OCI-LY1 (cell line): ENCODE data around the gene SGPL1.

Experiments used
- CTCF ChIP-seq: fragments of 200-600 bp; sonication (generic), shearing (Covaris generic); IDR thresholded peaks from 2 replicates; pipeline ENCODE4 v1.5.1; 2017; ENCODE audit warnings: mild to moderate bottlenecking, antibody characterized with exemption, low read length, moderate library complexity, mixed read lengths
- EZH2 ChIP-seq: fragments of 200-600 bp; sonication (generic), shearing (Covaris generic); IDR thresholded peaks from 2 replicates; pipeline ENCODE4 v1.8.0; 2017; ENCODE audit warnings: borderline replicate concordance, mixed run types, mild to moderate bottlenecking, antibody characterized with exemption, low read length, moderate library complexity, mixed read lengths

GRCh38 chr10:70925377-70926225, 109.9 kb downstream of the SGPL1 start:
- TF ChIP-seq CTCF (peak; percentile 94), EZH2 (no peak)
